HG02678 (cell line): ENCODE results near the gene SPATA31A3.
"Not testable (repeated sequence)": the region's sequence is repeated elsewhere in the genome, so short reads cannot be mapped to it uniquely, and the experiment has no call there.

Experiments
- ATAC-seq: cut with Tn5 transposase; IDR thresholded peaks from one replicate; pipeline ENCODE4 v1.9.1; 2021; ENCODE audit warnings: mild to moderate bottlenecking, moderate library complexity; ENCODE audit not compliant: unreplicated experiment

SPATA31A3 gene

DNA sequence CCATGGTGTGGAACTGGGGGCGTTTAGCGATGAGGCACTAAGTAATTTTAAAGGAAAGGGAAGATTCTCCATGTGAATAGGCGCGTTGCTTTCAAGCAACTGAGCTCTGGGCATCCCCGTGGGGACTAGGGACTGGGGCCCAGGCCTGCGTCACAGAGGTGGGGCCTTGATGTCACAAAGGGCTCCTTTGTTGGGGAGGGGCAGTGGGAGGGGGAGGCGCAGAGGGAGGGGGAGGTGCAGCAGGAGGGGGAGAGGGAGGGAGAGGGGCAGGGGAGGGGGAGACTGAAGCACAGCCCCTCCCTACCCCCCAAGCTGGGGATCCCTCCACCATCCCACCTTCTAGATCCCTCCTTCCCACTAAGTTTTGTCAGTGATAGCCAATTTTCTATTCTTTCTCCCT lies at the start of gene SPATA31A3:
Gene SPATA31A3 (minus strand): TSS at position 101 of the 400 bp plus-strand sequence. CDS start 29 bp downstream, at position 72.
- ATAC-seq, result not testable (repeated sequence)

DNA sequence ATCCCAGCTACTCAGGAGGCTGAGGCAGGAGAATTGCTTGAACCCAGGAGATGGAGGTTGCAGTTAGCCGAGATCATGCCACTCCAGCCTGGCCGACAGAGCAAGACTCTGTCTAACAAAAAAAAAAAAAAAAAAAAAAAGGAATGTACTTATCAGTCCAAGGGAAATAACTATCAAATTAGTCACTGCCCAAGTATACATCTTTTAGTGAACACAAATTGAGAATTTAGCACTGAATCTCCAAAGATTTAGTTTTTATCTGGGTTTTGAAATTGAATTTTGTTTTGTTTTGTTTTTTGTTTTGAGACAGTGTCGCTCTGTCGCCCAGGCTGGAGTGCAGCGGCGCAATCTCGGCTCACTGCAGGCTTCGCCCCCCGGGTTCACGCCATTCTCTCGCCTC lies 39.8 kb downstream of the SPATA31A3 start:
- ATAC-seq, result not testable (repeated sequence)

DNA sequence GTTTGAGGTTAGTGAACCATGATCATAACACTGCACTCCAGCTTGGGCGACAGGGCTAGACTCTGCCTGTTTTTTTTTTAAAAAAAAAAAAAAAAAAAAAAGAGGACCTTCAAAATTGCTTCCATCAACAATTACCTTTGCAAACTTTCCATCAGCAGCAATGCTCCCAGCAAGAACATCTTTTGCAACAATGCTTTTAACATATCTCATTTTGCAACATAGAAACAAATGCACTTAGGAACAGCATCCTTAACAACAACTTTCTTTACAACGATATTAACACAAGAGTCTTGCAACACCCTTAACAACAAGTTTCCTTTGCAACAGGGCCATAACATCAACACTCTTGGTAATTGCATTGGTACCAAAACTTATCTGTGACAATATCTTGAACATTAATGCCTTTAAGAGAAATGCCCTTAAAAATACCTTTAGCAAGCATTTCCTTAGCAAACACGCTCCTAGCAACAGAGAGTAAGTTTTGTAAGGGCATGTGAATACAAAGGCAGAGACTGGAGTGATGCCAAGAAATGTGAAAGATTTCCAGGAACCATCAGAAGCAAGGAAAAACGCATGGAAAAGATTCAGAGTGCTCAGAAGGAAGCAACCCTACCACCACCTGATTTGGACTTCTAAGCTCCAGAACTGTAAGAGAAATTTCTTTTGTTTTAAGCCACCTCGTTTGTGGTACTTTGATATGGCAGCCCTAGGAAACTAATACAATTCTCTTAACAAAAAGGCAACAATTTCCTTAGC lies 49.8 kb downstream of the SPATA31A3 start:
- not testable (repeated sequence) for ATAC-seq

DNA sequence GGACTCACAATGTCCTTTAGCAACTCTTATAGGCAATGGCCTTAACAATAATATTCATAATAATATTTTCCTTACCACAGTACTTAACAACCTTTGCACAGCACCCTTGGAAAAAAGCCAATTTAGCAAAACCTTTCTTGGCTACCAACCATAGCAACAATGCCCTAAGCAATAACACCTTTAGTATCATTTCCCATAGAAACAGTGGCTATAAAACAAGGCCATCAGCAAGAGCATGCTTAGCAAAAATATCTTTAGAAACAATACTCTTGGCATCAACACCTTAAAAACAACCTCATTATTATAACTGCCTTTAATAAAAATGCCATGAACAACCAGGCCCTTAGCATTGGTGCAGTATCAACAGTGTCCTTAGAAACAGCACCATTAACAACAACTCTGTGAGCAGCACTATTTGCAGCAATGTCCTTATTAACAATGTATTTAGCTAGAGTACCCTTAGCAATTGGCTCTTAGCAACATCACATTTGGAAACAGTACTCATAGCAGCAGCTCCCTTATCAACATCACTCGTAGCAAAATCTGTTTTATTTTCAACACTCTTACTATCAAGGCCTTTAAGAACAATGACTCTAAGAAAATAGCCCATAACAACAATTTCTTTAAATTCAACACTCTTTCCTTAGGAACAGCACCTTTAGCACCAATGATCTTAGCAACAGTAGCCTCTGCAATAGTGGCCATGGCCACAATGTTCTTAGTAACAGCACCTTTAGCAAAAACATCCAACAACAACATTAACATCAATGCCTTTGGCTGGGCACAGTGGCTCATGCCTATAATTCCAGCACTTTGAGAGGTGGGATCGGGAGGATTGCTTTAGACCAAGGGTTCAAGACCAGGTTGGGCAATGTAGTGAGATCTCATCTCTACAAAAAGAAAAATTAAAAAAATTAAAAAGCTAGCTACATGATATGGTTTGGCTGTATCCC lies 52.2 kb downstream of the SPATA31A3 start:
- not testable (repeated sequence) for ATAC-seq

DNA sequence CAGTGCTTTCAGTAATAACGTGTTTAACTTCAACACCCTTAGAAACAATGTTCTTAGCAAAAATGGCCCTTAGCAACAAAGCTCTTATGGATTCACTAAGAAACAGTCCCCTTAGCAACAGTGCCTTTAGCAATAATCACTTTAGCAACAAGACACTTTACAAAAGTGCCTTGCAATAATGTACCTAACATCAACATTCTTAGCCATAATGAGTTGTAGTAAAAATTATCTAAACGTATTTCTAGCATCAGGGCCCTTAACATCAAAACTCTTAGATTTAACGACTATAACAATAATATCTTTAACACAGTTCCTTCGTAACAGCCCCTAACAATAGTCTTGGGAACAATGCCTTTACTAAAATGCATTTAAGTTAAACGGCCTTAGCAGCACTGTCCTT lies 54.0 kb downstream of the SPATA31A3 start:
- not testable (repeated sequence) for ATAC-seq

DNA sequence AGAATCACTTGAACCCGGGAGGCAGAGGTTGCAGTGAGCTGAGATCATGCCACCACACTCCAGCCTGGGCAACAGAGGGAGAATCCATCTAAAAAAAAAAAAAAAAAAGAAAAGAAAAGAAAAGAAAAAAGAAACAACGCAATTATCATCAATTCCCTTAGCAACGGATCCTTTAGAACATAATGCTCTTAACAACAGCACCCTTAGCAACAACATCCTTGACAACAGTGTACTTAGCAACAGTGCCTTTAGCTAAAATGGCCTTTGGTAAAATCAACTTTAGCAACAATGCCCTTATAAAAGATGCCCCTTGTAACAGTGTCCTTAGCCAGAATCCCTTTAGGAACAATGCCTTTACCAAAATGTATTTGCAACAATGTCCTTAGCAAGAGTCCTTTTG lies 54.7 kb downstream of the SPATA31A3 start:
- ATAC-seq, result not testable (repeated sequence)
